SH-SY5Y (cell line): Measurements from ENCODE around the gene SNAP91.

Source experiments
- GATA2 ChIP-seq: IDR thresholded peaks from 2 replicates; pipeline ENCODE4 v1.6.1; 2011; ENCODE audit warnings: mild to moderate bottlenecking, low read depth, low read length
- GATA3 ChIP-seq: IDR thresholded peaks from 2 replicates; pipeline ENCODE4 v1.6.1; 2011; ENCODE audit warnings: low read depth, mild to moderate bottlenecking, low read length, moderate library complexity

DNA sequence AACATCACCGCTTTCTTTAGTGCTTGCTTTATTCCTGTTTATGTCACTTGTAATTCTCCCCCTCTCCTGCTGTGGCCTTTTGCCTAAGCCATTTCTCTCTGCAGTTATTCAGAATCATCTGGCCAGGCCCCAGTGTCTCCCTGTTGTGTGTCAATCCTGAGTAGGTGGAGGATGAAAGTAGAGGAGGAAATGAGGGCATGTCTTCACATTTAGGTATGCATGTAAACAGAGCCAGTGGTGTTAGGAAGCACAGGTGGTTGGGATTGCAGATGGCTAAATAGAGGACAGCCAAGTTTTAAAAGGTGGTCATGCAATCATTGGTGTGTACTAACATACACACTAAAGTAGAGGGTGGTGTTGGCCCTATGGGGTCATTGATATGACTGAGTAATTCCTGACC lies 191.4 kb downstream of the SNAP91 start:
- TF ChIP-seq GATA2: no peak
- TF ChIP-seq GATA3: no peak
